MM.1S (cell line): ENCODE data around the gene LRRC18.

Experiments
- DNase-seq: peaks from one replicate; pipeline ENCODE4 v3.0.0-alpha.2; 2015
- H2AFZ ChIP-seq: fragments of 300-600 bp; sonication (generic); 2 replicates; pipeline ENCODE4 v1.6.0; 2016; ENCODE audit warnings: antibody characterized with exemption, low read length
- H3F3A ChIP-seq: fragments of 300-600 bp; sonication (generic); 2 replicates; pipeline ENCODE4 v1.6.1; 2016; ENCODE audit warnings: mild to moderate bottlenecking, antibody characterized with exemption, low read length, moderate library complexity, mixed read lengths; ENCODE audit not compliant: insufficient read depth
- H3K27ac ChIP-seq: fragments of 300-600 bp; sonication (generic); 2 replicates; pipeline ENCODE4 v1.5.1; 2016; ENCODE audit warnings: mild to moderate bottlenecking, low read length
- H3K27me3 ChIP-seq: fragments of 300-600 bp; sonication (generic); replicated peaks from 2 replicates; pipeline ENCODE4 v1.6.0; 2016; ENCODE audit warnings: low read length; ENCODE audit not compliant: insufficient read depth
- H3K36me3 ChIP-seq: fragments of 300-600 bp; sonication (generic); replicated peaks from 2 replicates; pipeline ENCODE4 v1.6.1; 2016; ENCODE audit warnings: mild to moderate bottlenecking, low read length, mixed read lengths; ENCODE audit not compliant: insufficient read depth
- H3K4me1 ChIP-seq: fragments of 300-600 bp; sonication (generic); 2 replicates; pipeline ENCODE4 v1.6.1; 2016; ENCODE audit warnings: low read length, mixed read lengths
- H3K4me2 ChIP-seq: fragments of 300-600 bp; sonication (generic); 2 replicates; pipeline ENCODE4 v1.6.0; 2016; ENCODE audit warnings: low read depth, low read length
- H3K4me3 ChIP-seq: fragments of 300-600 bp; sonication (generic); 2 replicates; pipeline ENCODE4 v1.5.1; 2016; ENCODE audit warnings: low read length, mixed read lengths
- H3K79me2 ChIP-seq: fragments of 300-600 bp; sonication (generic); 2 replicates; pipeline ENCODE4 v1.6.1; 2016; ENCODE audit warnings: mixed run types, low read length, mixed read lengths
- H3K9ac ChIP-seq: fragments of 300-600 bp; sonication (generic); 2 replicates; pipeline ENCODE4 v1.6.1; 2016; ENCODE audit warnings: low read length, mixed read lengths
- H3K9me2 ChIP-seq: fragments of 300-600 bp; sonication (generic); replicated peaks from 2 replicates; pipeline ENCODE4 v1.6.1; 2016; ENCODE audit warnings: mild to moderate bottlenecking, low read length, mixed read lengths; ENCODE audit not compliant: insufficient read depth
- H3K9me3 ChIP-seq: fragments of 300-600 bp; sonication (generic); replicated peaks from 2 replicates; pipeline ENCODE4 v1.6.1; 2016; ENCODE audit warnings: mild to moderate bottlenecking, low read length, mixed read lengths; ENCODE audit not compliant: insufficient read depth
- H4K20me1 ChIP-seq: fragments of 300-600 bp; sonication (generic); 2 replicates; pipeline ENCODE4 v1.6.1; 2016; ENCODE audit warnings: mild to moderate bottlenecking, low read length, moderate library complexity, mixed read lengths; ENCODE audit not compliant: insufficient read depth
- EZH2 ChIP-seq: fragments of 300-600 bp; sonication (generic); optimal IDR thresholded peaks from 2 replicates; pipeline ENCODE3; 2017; ENCODE audit warnings: low read depth, mild to moderate bottlenecking, antibody characterized with exemption, low read length, mixed read lengths
- EZH2phosphoT487 ChIP-seq: fragments of 300-600 bp; sonication (generic); IDR thresholded peaks from 2 replicates; pipeline ENCODE4 v1.6.1; 2018; ENCODE audit warnings: antibody characterized with exemption, low read length
- TF ChIP-seq, protein P1 (sequence below): fragments of 300-600 bp; sonication (generic); IDR thresholded peaks from 2 replicates; pipeline ENCODE4 v1.5.1; 2016; ENCODE audit warnings: antibody characterized with exemption, low read length, mixed read lengths

The LRRC18 gene

DNA sequence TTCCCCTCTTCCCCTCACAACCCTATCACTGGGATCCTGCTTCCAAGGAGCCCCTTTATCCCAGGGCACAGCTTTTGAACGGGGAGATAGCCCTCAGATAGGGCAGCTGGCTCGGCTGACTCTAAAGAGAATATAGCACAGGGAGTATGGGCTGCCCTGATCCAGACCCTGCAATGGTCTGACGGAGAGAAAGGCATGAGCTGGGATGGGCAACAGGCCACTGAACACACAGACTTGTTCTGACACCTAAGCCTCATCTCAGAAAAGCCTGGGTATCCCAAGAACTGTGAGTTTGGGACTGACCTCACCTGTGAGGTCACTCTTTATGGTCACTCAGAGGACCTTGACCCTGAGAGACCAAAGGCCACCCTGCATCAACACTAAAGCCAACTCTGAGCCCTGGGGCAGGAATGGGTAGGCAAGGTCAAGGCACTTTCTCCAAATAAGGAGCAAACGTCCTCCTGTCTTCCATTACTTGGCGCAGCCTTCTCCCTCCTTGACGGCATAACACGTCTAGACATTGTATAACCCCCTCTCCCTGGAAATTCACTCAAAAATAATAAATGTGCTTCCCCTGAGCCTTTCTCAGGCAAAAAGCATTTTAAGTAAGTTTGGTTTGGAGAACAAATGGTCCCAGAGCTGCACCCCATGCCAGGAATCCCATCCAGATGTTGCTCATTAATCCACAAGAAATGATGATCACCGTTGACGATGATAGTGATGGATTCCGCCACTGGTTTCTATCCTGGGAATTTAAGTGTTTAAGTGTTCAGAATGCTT, 8.2 kb upstream of the LRRC18 start:
- H2AFZ ChIP-seq, result no peak overlapping the region
- H3K27ac ChIP-seq, result no peak overlapping the region
- H3K4me3 ChIP-seq, result no peak overlapping the region
- no peak for DNase-seq
- no peaks in the 10 kb centered on the region for H3K9me3 ChIP-seq
- H3K27me3 ChIP-seq, result no peaks in the 10 kb centered on the region
- H3K9me2 ChIP-seq, result no peaks in the 10 kb centered on the region
- H3K4me2 ChIP-seq, result no peak overlapping the region
- no peaks in the 10 kb centered on the region for H3K36me3 ChIP-seq
- no peaks in the 10 kb centered on the region for H3K79me2 ChIP-seq
- no peaks in the 10 kb centered on the region for H3F3A ChIP-seq
- H3K9ac ChIP-seq, result no peak overlapping the region
- no peaks in the 10 kb centered on the region for H4K20me1 ChIP-seq
- no peaks in the 10 kb centered on the region for H3K4me1 ChIP-seq
- TF ChIP-seq EZH2 (no peak), EZH2phosphoT487 (no peak)
- TF ChIP-seq, protein P1, sequence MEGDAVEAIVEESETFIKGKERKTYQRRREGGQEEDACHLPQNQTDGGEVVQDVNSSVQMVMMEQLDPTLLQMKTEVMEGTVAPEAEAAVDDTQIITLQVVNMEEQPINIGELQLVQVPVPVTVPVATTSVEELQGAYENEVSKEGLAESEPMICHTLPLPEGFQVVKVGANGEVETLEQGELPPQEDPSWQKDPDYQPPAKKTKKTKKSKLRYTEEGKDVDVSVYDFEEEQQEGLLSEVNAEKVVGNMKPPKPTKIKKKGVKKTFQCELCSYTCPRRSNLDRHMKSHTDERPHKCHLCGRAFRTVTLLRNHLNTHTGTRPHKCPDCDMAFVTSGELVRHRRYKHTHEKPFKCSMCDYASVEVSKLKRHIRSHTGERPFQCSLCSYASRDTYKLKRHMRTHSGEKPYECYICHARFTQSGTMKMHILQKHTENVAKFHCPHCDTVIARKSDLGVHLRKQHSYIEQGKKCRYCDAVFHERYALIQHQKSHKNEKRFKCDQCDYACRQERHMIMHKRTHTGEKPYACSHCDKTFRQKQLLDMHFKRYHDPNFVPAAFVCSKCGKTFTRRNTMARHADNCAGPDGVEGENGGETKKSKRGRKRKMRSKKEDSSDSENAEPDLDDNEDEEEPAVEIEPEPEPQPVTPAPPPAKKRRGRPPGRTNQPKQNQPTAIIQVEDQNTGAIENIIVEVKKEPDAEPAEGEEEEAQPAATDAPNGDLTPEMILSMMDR, result no peak

DNA sequence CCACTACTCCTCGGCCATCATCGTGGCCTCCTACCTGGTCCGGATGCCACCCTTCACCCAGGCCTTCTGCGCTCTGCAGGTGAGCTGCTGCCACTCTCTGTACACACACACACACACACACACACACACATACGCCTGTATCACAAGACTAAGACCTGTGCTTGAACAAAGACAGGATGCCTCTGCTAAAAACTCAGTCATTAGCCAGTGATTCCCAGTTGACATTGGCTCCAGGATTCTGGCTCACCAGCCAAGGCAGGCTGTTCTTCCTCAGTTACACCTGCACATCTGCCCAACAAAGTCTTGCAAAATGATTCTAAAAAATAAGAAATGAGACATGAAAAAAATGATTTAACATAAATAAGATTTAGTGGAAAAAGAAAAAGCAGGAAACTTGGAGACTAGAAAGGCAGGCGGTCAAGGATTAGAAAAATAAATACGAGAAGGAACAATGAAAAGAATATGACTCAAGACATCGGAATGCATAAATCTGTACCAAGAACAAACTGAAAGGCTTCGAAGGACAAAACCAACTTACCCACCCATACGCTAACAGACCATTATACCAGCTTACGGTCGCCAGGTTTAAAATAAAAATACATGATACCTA, 7.4 kb upstream of the LRRC18 start:
- Histone ChIP-seq H3K9me2 (no peaks in the 10 kb centered on the region), H3K27me3 (no peaks in the 10 kb centered on the region), H3K4me2 (no peak overlapping the region), H3K4me1 (no peaks in the 10 kb centered on the region), H2AFZ (no peak overlapping the region), H3K36me3 (no peaks in the 10 kb centered on the region), H3K27ac (no peak overlapping the region), H3K79me2 (no peaks in the 10 kb centered on the region), H3F3A (no peaks in the 10 kb centered on the region), H3K9me3 (no peaks in the 10 kb centered on the region), H3K4me3 (no peak overlapping the region), H4K20me1 (no peaks in the 10 kb centered on the region), H3K9ac (no peak overlapping the region)
- no peak for TF ChIP-seq EZH2
- TF ChIP-seq, protein P1, result no peak
- TF ChIP-seq EZH2phosphoT487, result no peak
- no peak for DNase-seq

DNA sequence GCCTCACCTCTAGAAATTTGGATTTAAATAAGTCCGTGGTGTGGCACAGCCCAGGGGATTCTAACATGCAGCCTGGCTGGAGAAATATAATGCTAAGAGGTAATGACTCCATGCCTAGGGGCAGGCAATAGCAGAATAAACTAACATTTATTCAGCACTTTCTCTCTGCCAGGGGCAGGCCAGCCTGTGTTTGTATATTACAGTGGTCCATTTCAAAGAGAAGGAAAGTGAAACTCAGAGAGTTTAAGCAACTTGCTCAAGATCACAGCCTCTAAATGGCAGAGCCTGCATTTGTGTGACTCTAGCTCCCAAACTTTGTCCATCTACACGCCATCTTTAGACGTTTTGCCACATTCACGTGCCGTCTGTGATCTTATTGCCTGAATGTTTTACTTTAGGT, 6.7 kb upstream of the LRRC18 start:
- Histone ChIP-seq H3K9ac (no peak overlapping the region), H3K9me2 (no peaks in the 10 kb centered on the region), H4K20me1 (no peaks in the 10 kb centered on the region), H3K79me2 (no peaks in the 10 kb centered on the region), H3K4me1 (no peaks in the 10 kb centered on the region), H3K27me3 (no peaks in the 10 kb centered on the region), H3K36me3 (no peaks in the 10 kb centered on the region), H3F3A (no peaks in the 10 kb centered on the region), H3K4me3 (no peak overlapping the region), H3K9me3 (no peaks in the 10 kb centered on the region), H3K4me2 (peak overlapping the region; percentile 15; the same call in 1 of the 2 replicates), H3K27ac (no peak overlapping the region), H2AFZ (0 out of 2 replicates have a peak overlapping the region, but pooled peaks have one; percentile 0)
- DNase-seq, result peak; percentile 32
- no peak for TF ChIP-seq EZH2phosphoT487
- TF ChIP-seq EZH2, result no peak
- TF ChIP-seq, protein P1, result no peak
